AG04449 (cell line): Measurements from ENCODE around the gene SMARCD1.

Experiments used
- CTCF ChIA-PET: fragments of 350-600 bp; formaldehyde crosslinking; extraction: SDS; loops from one replicate; lab custom pipeline; 2021; ENCODE audit warnings: antibody characterized with exemption; lab: Yijun Ruan, JAX
- POLR2A ChIA-PET: fragments of 400-600, 350-600 bp; formaldehyde crosslinking; extraction: SDS; loops from one replicate; lab custom pipeline; 2020; ENCODE audit warnings: antibody characterized with exemption, inconsistent platforms; lab: Yijun Ruan, JAX
- DNase-seq: peaks from one replicate; pipeline ENCODE4 v3.0.0-alpha.2; 2010; ENCODE audit warnings: low read depth, low spot score
- H3K4me3 ChIP-seq: 2 replicates; pipeline ENCODE4 v1.5.1; 2011; ENCODE audit warnings: low read depth, mild to moderate bottlenecking, control low read depth, low read length
- TF ChIP-seq, protein P1 (sequence below): IDR thresholded peaks from one replicate; pipeline ENCODE4 v1.5.1; 2011; ENCODE audit warnings: mild to moderate bottlenecking, moderate library complexity, low read length, control low read depth, inconsistent platforms; ENCODE audit not compliant: insufficient read depth; ENCODE audit errors: missing control alignments

Gene SMARCD1

DNA sequence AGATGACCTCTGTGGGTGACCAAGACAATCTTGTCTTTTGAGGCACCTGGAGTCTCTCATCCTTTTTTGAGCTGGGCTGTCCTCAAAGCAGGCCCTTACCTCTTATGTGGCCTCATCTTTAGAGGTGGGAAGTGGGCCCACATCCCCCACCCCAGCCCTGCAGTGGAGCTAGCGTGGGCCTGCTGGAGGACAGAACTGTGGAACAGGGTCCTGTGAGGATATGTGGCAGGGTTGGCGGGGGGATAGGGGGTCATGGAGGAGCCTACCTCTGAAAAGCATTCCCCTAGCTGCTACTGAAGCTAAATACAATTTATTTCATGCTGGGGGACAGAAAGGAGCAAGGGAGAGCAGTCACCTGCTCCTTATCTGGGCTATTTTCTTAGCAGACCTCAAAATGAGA lies 18.2 kb downstream of the SMARCD1 start:
- CTCF ChIA-PET = interaction anchor here (0.8 to 7.0 kb wide), 14 partner anchors 7 to 211 kb away, joined by 3 to 144 read pairs (median 4); partner anchors contain the start of genes COX14 and SMARCD1

DNA sequence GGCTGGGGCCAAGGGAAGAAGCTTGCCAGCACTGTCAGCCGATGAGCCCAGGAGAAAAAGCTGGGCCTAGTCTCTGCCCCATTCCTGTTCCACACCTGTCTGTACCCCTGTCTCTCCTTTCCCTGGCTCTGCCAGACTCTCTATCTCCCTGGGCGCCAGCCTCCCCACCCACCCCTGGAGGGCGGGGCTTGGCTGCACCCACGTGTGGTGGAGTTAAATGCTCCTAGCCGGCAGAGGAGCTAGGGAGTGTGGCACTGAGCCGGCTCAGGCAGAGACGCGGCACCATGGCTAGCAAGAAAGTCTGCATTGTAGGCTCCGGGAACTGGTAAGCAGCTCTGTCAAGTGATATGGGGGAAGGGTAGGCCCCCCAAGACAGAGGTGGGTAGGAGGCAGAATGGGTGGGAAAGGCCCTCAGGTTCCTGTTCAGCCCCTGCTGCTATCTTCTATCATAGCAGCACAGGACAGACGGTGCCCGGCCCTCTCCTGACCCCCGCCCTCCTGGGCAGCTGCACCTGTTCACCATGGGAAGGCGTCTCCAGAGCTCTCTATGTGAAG lies 18.7 kb downstream of the SMARCD1 start, which contains the start of gene GPD1:
TSS of gene GPD1 (plus strand) at position 242 of the 555 bp plus-strand sequence. CDS start at position 285, 43 bp downstream.
- no peak within 1 kb of the TSS for H3K4me3 ChIP-seq
- POLR2A ChIA-PET = interaction anchor here (1.2 to 3.0 kb wide), 2 partner anchors 8 to 15 kb away, joined by 3 to 17 read pairs; partner anchors contain the start of gene COX14
- TF ChIP-seq, protein P1, sequence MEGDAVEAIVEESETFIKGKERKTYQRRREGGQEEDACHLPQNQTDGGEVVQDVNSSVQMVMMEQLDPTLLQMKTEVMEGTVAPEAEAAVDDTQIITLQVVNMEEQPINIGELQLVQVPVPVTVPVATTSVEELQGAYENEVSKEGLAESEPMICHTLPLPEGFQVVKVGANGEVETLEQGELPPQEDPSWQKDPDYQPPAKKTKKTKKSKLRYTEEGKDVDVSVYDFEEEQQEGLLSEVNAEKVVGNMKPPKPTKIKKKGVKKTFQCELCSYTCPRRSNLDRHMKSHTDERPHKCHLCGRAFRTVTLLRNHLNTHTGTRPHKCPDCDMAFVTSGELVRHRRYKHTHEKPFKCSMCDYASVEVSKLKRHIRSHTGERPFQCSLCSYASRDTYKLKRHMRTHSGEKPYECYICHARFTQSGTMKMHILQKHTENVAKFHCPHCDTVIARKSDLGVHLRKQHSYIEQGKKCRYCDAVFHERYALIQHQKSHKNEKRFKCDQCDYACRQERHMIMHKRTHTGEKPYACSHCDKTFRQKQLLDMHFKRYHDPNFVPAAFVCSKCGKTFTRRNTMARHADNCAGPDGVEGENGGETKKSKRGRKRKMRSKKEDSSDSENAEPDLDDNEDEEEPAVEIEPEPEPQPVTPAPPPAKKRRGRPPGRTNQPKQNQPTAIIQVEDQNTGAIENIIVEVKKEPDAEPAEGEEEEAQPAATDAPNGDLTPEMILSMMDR = no peak
- CTCF ChIA-PET = interaction anchor here (0.8 to 7.0 kb wide), 12 partner anchors 6 to 211 kb away, joined by 3 to 144 read pairs (median 6); partner anchors contain the start of genes COX14 and SMARCD1
- DNase-seq = no peak

More for the DNA sequence above, 18.2 kb downstream of the SMARCD1 start:
- TF ChIP-seq, protein P1 = no peak
- POLR2A ChIA-PET = interaction anchor here (1.2 to 3.0 kb wide), 2 partner anchors 9 to 15 kb away, joined by 3 to 17 read pairs; partner anchors contain the start of gene COX14
- H3K4me3 ChIP-seq = no peak overlapping the region
- no peak for DNase-seq

DNA sequence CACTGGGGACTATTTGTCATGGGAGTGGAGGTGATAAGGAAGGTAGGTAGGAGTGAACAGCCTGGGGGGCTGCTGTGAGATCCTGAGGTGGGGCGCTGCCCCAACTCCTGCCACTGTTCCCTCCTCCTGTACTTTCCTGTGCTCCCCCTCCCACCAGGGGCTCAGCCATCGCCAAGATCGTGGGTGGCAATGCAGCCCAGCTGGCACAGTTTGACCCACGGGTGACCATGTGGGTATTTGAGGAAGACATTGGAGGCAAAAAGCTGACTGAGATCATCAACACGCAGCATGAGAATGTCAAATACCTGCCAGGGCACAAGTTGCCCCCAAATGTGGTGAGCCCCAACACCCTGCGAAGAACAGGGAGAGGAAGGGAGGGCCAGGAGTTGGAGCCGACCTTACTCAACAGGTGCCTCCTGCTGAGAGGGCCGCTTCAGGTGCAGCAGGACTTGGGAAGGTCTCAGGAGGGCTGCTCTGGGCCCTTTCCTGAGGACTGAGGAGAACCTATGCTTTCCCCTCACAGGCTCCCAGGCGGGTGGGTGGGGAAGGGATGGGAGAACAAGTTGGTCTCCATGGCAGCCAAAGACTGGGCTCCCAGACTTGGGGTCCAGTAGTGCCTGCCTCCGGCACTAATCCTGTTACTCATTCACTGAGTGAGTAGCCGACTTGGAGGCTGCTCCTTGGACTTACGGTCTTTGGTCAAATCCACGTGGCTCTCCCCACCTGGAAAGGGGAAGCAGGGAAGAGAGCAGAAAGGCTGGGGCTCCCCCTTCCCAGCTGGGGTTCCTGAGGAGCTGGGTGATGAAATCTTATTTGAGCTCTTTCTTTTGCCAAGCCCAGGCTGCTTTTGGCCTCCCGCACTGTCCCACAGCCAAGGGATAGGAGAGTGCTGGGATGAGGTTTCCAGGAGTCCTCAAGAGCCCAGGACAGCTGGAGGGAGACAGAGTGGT lies 19.6 kb downstream of the SMARCD1 start:
- ChIA-PET CTCF (interaction anchor here (1.0 to 7.0 kb wide), 8 partner anchors 5 to 210 kb away, joined by 3 to 144 read pairs (median 8); partner anchors contain the start of genes COX14 and SMARCD1), POLR2A (interaction anchor here (0.6 to 3.0 kb wide), 2 partner anchors 7 to 60 kb away, joined by 3 to 17 read pairs; partner anchors contain the start of gene COX14)
- no peak overlapping the region for H3K4me3 ChIP-seq
- TF ChIP-seq, protein P1 = no peak
- no peak for DNase-seq

DNA sequence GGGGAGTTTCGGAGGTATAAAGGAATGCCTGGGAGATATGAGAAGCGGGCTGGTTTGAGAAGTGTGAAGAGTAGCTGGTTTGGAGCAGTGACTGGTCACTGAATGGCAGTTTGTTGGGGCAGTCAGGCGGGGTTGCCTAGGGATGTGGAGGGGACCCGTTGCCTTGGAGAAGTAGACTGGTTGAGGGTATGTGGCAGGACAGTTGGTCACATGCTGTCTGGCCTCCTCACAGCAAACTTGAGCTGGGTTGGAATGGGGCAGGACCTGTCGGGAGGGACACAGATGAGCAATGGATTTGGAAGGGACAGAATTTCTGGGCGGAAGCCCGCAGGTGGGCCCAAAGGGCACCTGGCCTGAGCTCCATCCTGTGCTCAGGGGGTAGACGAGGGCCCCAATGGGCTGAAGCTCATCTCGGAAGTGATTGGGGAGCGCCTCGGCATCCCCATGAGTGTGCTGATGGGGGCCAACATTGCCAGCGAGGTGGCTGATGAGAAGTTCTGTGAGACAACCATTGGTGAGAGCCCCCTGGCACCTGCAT lies 20.8 kb downstream of the SMARCD1 start:
- CTCF ChIA-PET = interaction anchor here (0.5 to 1.2 kb wide), 4 partner anchors 18 to 215 kb away, joined by 3 read pairs; no protein-coding TSS in a partner anchor
- POLR2A ChIA-PET = no interaction called here
- no peak overlapping the region for H3K4me3 ChIP-seq
- TF ChIP-seq, protein P1 = no peak
- no peak for DNase-seq

DNA sequence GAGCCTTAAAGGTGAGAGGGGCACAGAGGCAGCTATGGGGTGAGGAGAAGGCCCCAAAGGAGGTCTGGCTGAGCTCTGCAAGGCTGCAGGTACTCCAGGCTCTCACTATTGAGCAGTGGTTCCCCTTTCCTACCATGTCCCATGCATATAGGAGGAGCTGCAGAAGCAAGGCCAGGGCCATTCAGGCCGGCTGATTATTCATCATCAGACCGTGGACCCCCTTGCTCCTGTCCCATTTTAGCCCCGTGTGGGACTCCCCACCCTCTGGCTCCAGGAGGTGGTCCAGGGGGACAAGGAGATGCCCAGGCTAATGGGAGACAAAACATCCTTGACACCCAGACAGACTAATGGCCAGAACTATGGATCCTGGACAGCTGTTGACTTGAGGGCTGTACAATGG lies 21.8 kb downstream of the SMARCD1 start:
- CTCF ChIA-PET = interaction anchor here (1.0 to 6.2 kb wide), 4 partner anchors 6 to 56 kb away, joined by 3 to 144 read pairs (median 3); partner anchors contain the start of gene GPD1
- H3K4me3 ChIP-seq = no peak overlapping the region
- POLR2A ChIA-PET = no interaction called here
- TF ChIP-seq, protein P1 = no peak
- no peak for DNase-seq
